K562 (cell line): ENCODE measurements around the gene TRAF1. TPM values are rescaled to one million over a fixed set of nuclear protein-coding genes. Genes with fewer than 3 reads are reported as not detected.

Source experiments
- BHLHE40 ChIP-seq: IDR thresholded peaks from 2 replicates; pipeline ENCODE4 v1.6.1; 2011; ENCODE audit warnings: low read length, improper control_type of control experiment
- CHD2 ChIP-seq: IDR thresholded peaks from 2 replicates; pipeline ENCODE4 v1.6.1; 2011; ENCODE audit warnings: low read depth, low read length
- DACH1 ChIP-seq: fragments of 450-650 bp; IDR thresholded peaks from 2 replicates; pipeline ENCODE4 v1.6.1; 2018; ENCODE audit not compliant: partially characterized antibody
- ETV6 ChIP-seq, 3 experiments: fragments of 150-350 bp in 1 of 3; sonication (generic) in 1 of 3; formaldehyde crosslinking in 1 of 3; IDR thresholded peaks; 2 replicates each; pipeline versions ENCODE4 v1.6.1 to v1.8.0; 2014 to 2022; ENCODE audit warnings: borderline replicate concordance in 2 of 3, low read depth in 2 of 3, antibody characterized with exemption in 1 of 3, low read length in 1 of 3, mild to moderate bottlenecking in 1 of 3, missing genetic modification reagents in 1 of 3
- HDAC6 ChIP-seq: IDR thresholded peaks from 2 replicates; pipeline ENCODE4 v1.6.1; 2012; ENCODE audit warnings: low read depth, mild to moderate bottlenecking, control low read depth, inconsistent platforms, low read length, moderate library complexity
- HSF4 ChIP-seq: fragments of 250-450 bp; sonication (Bioruptor Pico); IDR thresholded peaks from 2 replicates; pipeline ENCODE4 v2.1.2; 2022; ENCODE audit warnings: mild to moderate bottlenecking, moderate library complexity, borderline replicate concordance
- IRF2 ChIP-seq: sonication (generic); formaldehyde crosslinking; IDR thresholded peaks from 2 replicates; pipeline ENCODE4 v1.8.1; 2022; ENCODE audit warnings: mild to moderate bottlenecking, missing genetic modification reagents
- JUN ChIP-seq, 2 experiments: sonication (generic) in 1 of 2; formaldehyde crosslinking in 1 of 2; IDR thresholded peaks; 2 replicates each; pipeline versions ENCODE4 v1.6.1 to v1.8.0; 2012 to 2022; ENCODE audit warnings: borderline replicate concordance in 2 of 2, mild to moderate bottlenecking in 2 of 2, improper control_type of control experiment in 1 of 2, low read depth in 1 of 2, low read length in 1 of 2, missing genetic modification reagents in 1 of 2
- KLF13 ChIP-seq: fragments of 450-650 bp; IDR thresholded peaks from 2 replicates; pipeline ENCODE4 v1.6.1; 2016; ENCODE audit warnings: missing genetic modification characterization, low read depth, mild to moderate bottlenecking, missing compliant biosample characterization, moderate library complexity, borderline replicate concordance
- POU5F1 ChIP-seq: fragments of 150-350 bp; IDR thresholded peaks from 2 replicates; pipeline ENCODE4 v1.6.1; 2014; ENCODE audit warnings: borderline replicate concordance, low read length, low read depth, mild to moderate bottlenecking; ENCODE audit not compliant: partially characterized antibody
- RFX5 ChIP-seq: IDR thresholded peaks from 2 replicates; pipeline ENCODE4 v1.6.1; 2011; ENCODE audit warnings: low read depth, mild to moderate bottlenecking, improper control_type of control experiment, low read length
- TBL1XR1 ChIP-seq, 2 experiments: IDR thresholded peaks; 2 replicates each; pipeline ENCODE4 v1.6.1; 2012; ENCODE audit warnings: improper control_type of control experiment in 2 of 2, low read length in 2 of 2, mild to moderate bottlenecking in 1 of 2
- TCF7L2 ChIP-seq: fragments of 150-350 bp; IDR thresholded peaks from 2 replicates; pipeline ENCODE4 v1.6.1; 2016; ENCODE audit warnings: low read depth, mild to moderate bottlenecking, low read length, moderate library complexity
- ZFP36 ChIP-seq: fragments of 150-350 bp; IDR thresholded peaks from 2 replicates; pipeline ENCODE4 v1.6.1; 2018; ENCODE audit warnings: low read length, low read depth; ENCODE audit not compliant: partially characterized antibody
- ZNF239 ChIP-seq: fragments of 250-450 bp; sonication (Bioruptor Pico); IDR thresholded peaks from 2 replicates; pipeline ENCODE4 v1.4.0; 2020; ENCODE audit warnings: mild to moderate bottlenecking
- polyA plus RNA-seq, 8 experiments: library from polyadenylated mRNA; depleted of rRNA in 4 of 8; stranded (reverse) in 5 of 8; unstranded in 3 of 8; fragments of >200 nt; fragmentation: Nextera tagmentation in 2 of 8; fragmentation: Illumina TruSeq in 1 of 8; extraction: Ambion mirVana in 2 of 8; extraction: Trizol in 1 of 8; gene quantifications; 2 replicates each; pipeline versions ENCODE4 v1.2.1 to v1.2.3, GENCODE V29; 2011 to 2014; ENCODE audit warnings: inconsistent platforms in 1 of 8, missing spikeins in 1 of 8
- total RNA-seq, 7 experiments: library from RNA; depleted of rRNA in 6 of 7; stranded (reverse); fragments of >200 nt in 6 of 7; fragmentation: Illumina TruSeq in 2 of 7; extraction: Trizol in 2 of 7; gene quantifications; 2 replicates each; pipeline versions ENCODE4 v1.2.1 to v1.2.3, GENCODE V29; 2011 to 2021; ENCODE audit warnings: low replicate concordance in 1 of 7
- TF ChIP-seq, protein P1 (sequence below), 3 experiments: IDR thresholded peaks in 2 of 3; conservative IDR thresholded peaks in 1 of 3; 2 replicates each; pipeline ENCODE4 v1.5.1; 2011 to 2012; ENCODE audit warnings: low read length in 3 of 3, mild to moderate bottlenecking in 3 of 3, control low read depth in 2 of 3, improper control_type of control experiment in 1 of 3, inconsistent platforms in 1 of 3, low read depth in 1 of 3, mixed read lengths in 1 of 3, moderate library complexity in 1 of 3; ENCODE audit not compliant: insufficient read depth in 2 of 3
- TF ChIP-seq, protein P2 (sequence below): sonication (generic); formaldehyde crosslinking; IDR thresholded peaks from 2 replicates; pipeline ENCODE4 v1.8.1; 2023; ENCODE audit warnings: mild to moderate bottlenecking, missing genetic modification reagents, moderate library complexity

The TRAF1 gene
- total and polyA plus RNA-seq, 9 of the 15 experiments (the other 6 are each of a cell fraction or from before 2014, with no cell fraction given): 0.01 to 1.1 (median 0.04) TPM; not detected in 2

- TF ChIP-seq JUN (IDR thresholded peaks at IDR 0.05; ENCODE audit: borderline replicate concordance, low read depth, low read length): peak; percentile 83; the same call in 1 of the 2 replicates
- no peak for TF ChIP-seq JUN (CRISPR knock-in tag; IDR thresholded peaks at IDR 0.05; ENCODE audit: borderline replicate concordance)
- TF ChIP-seq RFX5: no peak
- no peak for TF ChIP-seq ZNF239 (CRISPR knock-in tag)
- TF ChIP-seq TBL1XR1 (IDR thresholded peaks at IDR 0.05; ENCODE audit: low read length in 2 of 2): peak in 1 of 2 experiments; percentile 79; a peak in 1 of 4 replicates
- no peak for TF ChIP-seq DACH1
- TF ChIP-seq, protein P1, sequence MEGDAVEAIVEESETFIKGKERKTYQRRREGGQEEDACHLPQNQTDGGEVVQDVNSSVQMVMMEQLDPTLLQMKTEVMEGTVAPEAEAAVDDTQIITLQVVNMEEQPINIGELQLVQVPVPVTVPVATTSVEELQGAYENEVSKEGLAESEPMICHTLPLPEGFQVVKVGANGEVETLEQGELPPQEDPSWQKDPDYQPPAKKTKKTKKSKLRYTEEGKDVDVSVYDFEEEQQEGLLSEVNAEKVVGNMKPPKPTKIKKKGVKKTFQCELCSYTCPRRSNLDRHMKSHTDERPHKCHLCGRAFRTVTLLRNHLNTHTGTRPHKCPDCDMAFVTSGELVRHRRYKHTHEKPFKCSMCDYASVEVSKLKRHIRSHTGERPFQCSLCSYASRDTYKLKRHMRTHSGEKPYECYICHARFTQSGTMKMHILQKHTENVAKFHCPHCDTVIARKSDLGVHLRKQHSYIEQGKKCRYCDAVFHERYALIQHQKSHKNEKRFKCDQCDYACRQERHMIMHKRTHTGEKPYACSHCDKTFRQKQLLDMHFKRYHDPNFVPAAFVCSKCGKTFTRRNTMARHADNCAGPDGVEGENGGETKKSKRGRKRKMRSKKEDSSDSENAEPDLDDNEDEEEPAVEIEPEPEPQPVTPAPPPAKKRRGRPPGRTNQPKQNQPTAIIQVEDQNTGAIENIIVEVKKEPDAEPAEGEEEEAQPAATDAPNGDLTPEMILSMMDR (IDR thresholded peaks at IDR 0.05 in 2 of 3, conservative IDR thresholded peaks at IDR 0.05 in 1 of 3; ENCODE audit: insufficient read depth in 2 of 3, low read depth in 1 of 3, low read length in 3 of 3): peak in 1 of 3 experiments; percentile 91; a peak in 2 of 6 replicates
- peak in 1 of 2 experiments; percentile 43; a peak in 1 of 4 replicates for TF ChIP-seq ETV6 (IDR thresholded peaks at IDR 0.05; ENCODE audit: borderline replicate concordance in 1 of 2, low read depth in 2 of 2, low read length in 1 of 2)
- no peak for TF ChIP-seq ETV6 (CRISPR knock-in tag; IDR thresholded peaks at IDR 0.05; ENCODE audit: borderline replicate concordance)
- TF ChIP-seq CHD2: peak; percentile 65
- TF ChIP-seq KLF13 (tag): peak; percentile 97
- peak; percentile 42 for TF ChIP-seq ZFP36
- 0 out of 2 replicates have a peak, but pooled peaks have one; percentile 55 for TF ChIP-seq HDAC6
- TF ChIP-seq BHLHE40: peak; percentile 77
- TF ChIP-seq HSF4 (CRISPR knock-in tag): no peak
- peak; percentile 57; the same call in 1 of the 2 replicates for TF ChIP-seq TCF7L2
- peak; percentile 80 for TF ChIP-seq POU5F1
- TF ChIP-seq, protein P2, sequence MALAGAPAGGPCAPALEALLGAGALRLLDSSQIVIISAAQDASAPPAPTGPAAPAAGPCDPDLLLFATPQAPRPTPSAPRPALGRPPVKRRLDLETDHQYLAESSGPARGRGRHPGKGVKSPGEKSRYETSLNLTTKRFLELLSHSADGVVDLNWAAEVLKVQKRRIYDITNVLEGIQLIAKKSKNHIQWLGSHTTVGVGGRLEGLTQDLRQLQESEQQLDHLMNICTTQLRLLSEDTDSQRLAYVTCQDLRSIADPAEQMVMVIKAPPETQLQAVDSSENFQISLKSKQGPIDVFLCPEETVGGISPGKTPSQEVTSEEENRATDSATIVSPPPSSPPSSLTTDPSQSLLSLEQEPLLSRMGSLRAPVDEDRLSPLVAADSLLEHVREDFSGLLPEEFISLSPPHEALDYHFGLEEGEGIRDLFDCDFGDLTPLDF (CRISPR knock-in tag): peak; percentile 94; the same call in 1 of the 2 replicates
- TF ChIP-seq IRF2 (CRISPR knock-in tag): no peak
Measured at GRCh38 chr9:120868676-120869359, 57.8 kb downstream of the TRAF1 start (continued).
